ENCODE measurements around the gene KRTAP4-11. TPM values are rescaled to one million over a fixed set of nuclear protein-coding genes. Genes with fewer than 3 reads are reported as not detected.
"Not testable (repeated sequence)": the region's sequence is repeated elsewhere in the genome, so short reads cannot be mapped to it uniquely, and the experiment has no call there.

Gene KRTAP4-11
- polyA plus RNA-seq, 1 donor, result not detected

GRCh38 chr17:41084100-41084856, 33.9 kb downstream of the KRTAP4-11 start, which contains the start of gene KRTAP4-7:
KRTAP4-7 (plus strand) TSS chr17:41084150; CDS start chr17:41084207, 57 bp downstream.
- H3K4me1 ChIP-seq (ENCODE audit: control insufficient read depth, insufficient read depth, low read length); DNase-seq; H3K36me3 ChIP-seq (ENCODE audit: control insufficient read depth, insufficient read depth, low read length); H3K9me3 ChIP-seq (ENCODE audit: control insufficient read depth, low read depth, low read length); H3K27me3 ChIP-seq (ENCODE audit: control insufficient read depth, insufficient read depth, low read length); H3K4me3 ChIP-seq (ENCODE audit: low read length); H3K27ac ChIP-seq (ENCODE audit: low read length): not testable (repeated sequence)
- no CpG with 5 or more reads among the region's 14 CpGs for WGBS (ENCODE audit: insufficient coverage, low lambda C conversion rate)

GRCh38 chr17:41083427-41083826, 34.7 kb downstream of the KRTAP4-11 start:
- not testable (repeated sequence) for H3K4me3 ChIP-seq (ENCODE audit: low read length); H3K36me3 ChIP-seq (ENCODE audit: control insufficient read depth, insufficient read depth, low read length); H3K27me3 ChIP-seq (ENCODE audit: control insufficient read depth, insufficient read depth, low read length); DNase-seq; H3K9me3 ChIP-seq (ENCODE audit: control insufficient read depth, low read depth, low read length); H3K4me1 ChIP-seq (ENCODE audit: control insufficient read depth, insufficient read depth, low read length); H3K27ac ChIP-seq (ENCODE audit: low read length)
- WGBS (ENCODE audit: insufficient coverage, low lambda C conversion rate), result no CpG with 5 or more reads among the region's 2 CpGs

GRCh38 chr17:41082626-41083025, 35.5 kb downstream of the KRTAP4-11 start:
- Histone ChIP-seq H3K9me3 (ENCODE audit: control insufficient read depth, low read depth, low read length) (no peaks in the 10 kb centered on the region), H3K36me3 (ENCODE audit: control insufficient read depth, insufficient read depth, low read length) (no peaks in the 10 kb centered on the region), H3K27me3 (ENCODE audit: control insufficient read depth, insufficient read depth, low read length) (no peaks in the 10 kb centered on the region), H3K4me1 (ENCODE audit: control insufficient read depth, insufficient read depth, low read length) (no peaks in the 10 kb centered on the region), H3K4me3 (ENCODE audit: low read length) (no peak overlapping the region), H3K27ac (ENCODE audit: low read length) (no peak overlapping the region)
- DNase-seq, result no peak
- 60% methylated on average over 3 of the region's 4 CpGs for WGBS (ENCODE audit: insufficient coverage, low lambda C conversion rate)

- Histone ChIP-seq H3K36me3 (ENCODE audit: control insufficient read depth, insufficient read depth, low read length) (no peaks in the 10 kb centered on the region), H3K27ac (ENCODE audit: low read length) (no peak overlapping the region), H3K9me3 (ENCODE audit: control insufficient read depth, low read depth, low read length) (no peaks in the 10 kb centered on the region), H3K27me3 (ENCODE audit: control insufficient read depth, insufficient read depth, low read length) (peaks cover 4% of the 10 kb centered on the region), H3K4me1 (ENCODE audit: control insufficient read depth, insufficient read depth, low read length) (no peaks in the 10 kb centered on the region), H3K4me3 (ENCODE audit: low read length) (no peak overlapping the region)
- no peak for DNase-seq
Observed at GRCh38 chr17:41076788-41077187, 41.4 kb downstream of the KRTAP4-11 start.

- peaks cover 4% of the 10 kb centered on the region for H3K27me3 ChIP-seq (ENCODE audit: control insufficient read depth, insufficient read depth, low read length)
- no peaks in the 10 kb centered on the region for H3K36me3 ChIP-seq (ENCODE audit: control insufficient read depth, insufficient read depth, low read length)
- no peak overlapping the region for H3K4me3 ChIP-seq (ENCODE audit: low read length)
- no peaks in the 10 kb centered on the region for H3K4me1 ChIP-seq (ENCODE audit: control insufficient read depth, insufficient read depth, low read length)
- WGBS (ENCODE audit: insufficient coverage, low lambda C conversion rate), result no CpG with 5 or more reads among the region's 2 CpGs
- no peak for DNase-seq
- no peak overlapping the region for H3K27ac ChIP-seq (ENCODE audit: low read length)
- no peaks in the 10 kb centered on the region for H3K9me3 ChIP-seq (ENCODE audit: control insufficient read depth, low read depth, low read length)
Observed at GRCh38 chr17:41073676-41074075, 44.5 kb downstream of the KRTAP4-11 start.

- Histone ChIP-seq H3K9me3 (ENCODE audit: control insufficient read depth, low read depth, low read length) (no peaks in the 10 kb centered on the region), H3K36me3 (ENCODE audit: control insufficient read depth, insufficient read depth, low read length) (no peaks in the 10 kb centered on the region), H3K4me3 (ENCODE audit: low read length) (no peak overlapping the region), H3K27ac (ENCODE audit: low read length) (no peak overlapping the region), H3K27me3 (ENCODE audit: control insufficient read depth, insufficient read depth, low read length) (peaks cover 4% of the 10 kb centered on the region), H3K4me1 (ENCODE audit: control insufficient read depth, insufficient read depth, low read length) (no peaks in the 10 kb centered on the region)
- DNase-seq, result peak in 1 of 2 donors; percentile 2
- WGBS (ENCODE audit: insufficient coverage, low lambda C conversion rate), result no CpG with 5 or more reads among the region's 5 CpGs
Observed at GRCh38 chr17:41071606-41072360, 46.4 kb downstream of the KRTAP4-11 start.

- DNase-seq, result no peak
- Histone ChIP-seq H3K9me3 (ENCODE audit: control insufficient read depth, low read depth, low read length) (no peaks in the 10 kb centered on the region), H3K36me3 (ENCODE audit: control insufficient read depth, insufficient read depth, low read length) (no peaks in the 10 kb centered on the region), H3K4me1 (ENCODE audit: control insufficient read depth, insufficient read depth, low read length) (no peaks in the 10 kb centered on the region), H3K27ac (ENCODE audit: low read length) (no peak overlapping the region), H3K4me3 (ENCODE audit: low read length) (no peak overlapping the region), H3K27me3 (ENCODE audit: control insufficient read depth, insufficient read depth, low read length) (peaks cover 8% of the 10 kb centered on the region)
- WGBS (ENCODE audit: insufficient coverage, low lambda C conversion rate), result no CpG with 5 or more reads among the region's 3 CpGs
Observed at GRCh38 chr17:41069031-41069430, 49.1 kb downstream of the KRTAP4-11 start.

- no peak for DNase-seq
- Histone ChIP-seq H3K36me3 (ENCODE audit: control insufficient read depth, insufficient read depth, low read length) (no peaks in the 10 kb centered on the region), H3K27me3 (ENCODE audit: control insufficient read depth, insufficient read depth, low read length) (peaks cover 11% of the 10 kb centered on the region), H3K9me3 (ENCODE audit: control insufficient read depth, low read depth, low read length) (no peaks in the 10 kb centered on the region), H3K4me1 (ENCODE audit: control insufficient read depth, insufficient read depth, low read length) (no peaks in the 10 kb centered on the region), H3K27ac (ENCODE audit: low read length) (no peak overlapping the region), H3K4me3 (ENCODE audit: low read length) (no peak overlapping the region)
Observed at GRCh38 chr17:41067281-41067680, 50.9 kb downstream of the KRTAP4-11 start.

Other genes with a start within 250 kb of the KRTAP4-11 start
- 31.7 TPM for gene KRT20, start 233.1 kb downstream of the KRTAP4-11 start, polyA plus RNA-seq
- 0.18 TPM for gene KRT23, start 180.7 kb downstream of the KRTAP4-11 start, polyA plus RNA-seq
- not detected for gene KRT39, start 151.4 kb downstream of the KRTAP4-11 start, polyA plus RNA-seq
- gene KRT40, start 134.0 kb downstream of the KRTAP4-11 start, polyA plus RNA-seq, result 0.07 TPM
- gene KRTAP3-3, start 124.2 kb downstream of the KRTAP4-11 start, polyA plus RNA-seq, result not detected
- gene KRTAP3-2, start 118.5 kb downstream of the KRTAP4-11 start, polyA plus RNA-seq, result not detected
- not detected for gene KRTAP3-1, start 109.2 kb downstream of the KRTAP4-11 start, polyA plus RNA-seq
- not detected for gene KRTAP1-5, start 91.2 kb downstream of the KRTAP4-11 start, polyA plus RNA-seq
- gene KRTAP1-4, start 88.2 kb downstream of the KRTAP4-11 start, polyA plus RNA-seq, result not detected
- gene KRTAP1-3, start 83.5 kb downstream of the KRTAP4-11 start, polyA plus RNA-seq, result not detected
- not detected for gene KRTAP1-1, start 76.9 kb downstream of the KRTAP4-11 start, polyA plus RNA-seq
- gene KRTAP2-1, start 71.1 kb downstream of the KRTAP4-11 start, polyA plus RNA-seq, result not detected
- gene KRTAP2-2, start 63.1 kb downstream of the KRTAP4-11 start, polyA plus RNA-seq, result not detected
- not detected for gene KRTAP2-3, start 58.3 kb downstream of the KRTAP4-11 start, polyA plus RNA-seq
- not detected for gene KRTAP2-4, start 52.5 kb downstream of the KRTAP4-11 start, polyA plus RNA-seq
- gene KRTAP4-7, start 34.2 kb downstream of the KRTAP4-11 start, polyA plus RNA-seq, result not detected
- not detected for gene KRTAP4-8, start 20.2 kb downstream of the KRTAP4-11 start, polyA plus RNA-seq
- not detected for gene KRTAP4-16, start 16.2 kb downstream of the KRTAP4-11 start, polyA plus RNA-seq
- gene KRTAP4-9, start 13.0 kb downstream of the KRTAP4-11 start, polyA plus RNA-seq, result not detected
- not detected for gene KRTAP4-12, start 5.8 kb upstream of the KRTAP4-11 start, polyA plus RNA-seq
- gene KRTAP4-6, start 22.2 kb upstream of the KRTAP4-11 start, polyA plus RNA-seq, result not detected
- gene KRTAP4-5, start 31.5 kb upstream of the KRTAP4-11 start, polyA plus RNA-seq, result not detected
- not detected for gene KRTAP4-4, start 42.4 kb upstream of the KRTAP4-11 start, polyA plus RNA-seq
- gene KRTAP4-3, start 49.8 kb upstream of the KRTAP4-11 start, polyA plus RNA-seq, result not detected
- not detected for gene KRTAP4-2, start 59.8 kb upstream of the KRTAP4-11 start, polyA plus RNA-seq
- gene KRTAP4-1, start 66.5 kb upstream of the KRTAP4-11 start, polyA plus RNA-seq, result not detected
- not detected for gene KRTAP9-1, start 71.5 kb upstream of the KRTAP4-11 start, polyA plus RNA-seq
- gene KRTAP9-2, start 108.3 kb upstream of the KRTAP4-11 start, polyA plus RNA-seq, result not detected
- not detected for gene KRTAP9-3, start 114.1 kb upstream of the KRTAP4-11 start, polyA plus RNA-seq
- not detected for gene KRTAP9-8, start 119.6 kb upstream of the KRTAP4-11 start, polyA plus RNA-seq
- not detected for gene KRTAP9-4, start 131.3 kb upstream of the KRTAP4-11 start, polyA plus RNA-seq
- not detected for gene KRTAP9-9, start 137.0 kb upstream of the KRTAP4-11 start, polyA plus RNA-seq
- not detected for gene KRTAP9-6, start 147.0 kb upstream of the KRTAP4-11 start, polyA plus RNA-seq
- gene KRTAP9-7, start 157.3 kb upstream of the KRTAP4-11 start, polyA plus RNA-seq, result not detected
- gene KRTAP29-1, start 184.5 kb upstream of the KRTAP4-11 start, polyA plus RNA-seq, result not detected
- not detected for gene KRTAP16-1, start 190.9 kb upstream of the KRTAP4-11 start, polyA plus RNA-seq
- 0.07 TPM for gene KRTAP17-1, start 197.3 kb upstream of the KRTAP4-11 start, polyA plus RNA-seq
- not detected for gene KRT33A, start 232.5 kb upstream of the KRTAP4-11 start, polyA plus RNA-seq